A549 (cell line): ENCODE data around the gene C17orf113. TPM values are rescaled to one million over a fixed set of nuclear protein-coding genes. Genes with fewer than 3 reads are reported as not detected.

Source experiments
- ATAC-seq, 2 experiments: fragments of 200-7000 bp in 1 of 2; fragments of >200 bp in 1 of 2; cut with Nextera tagmentation in 1 of 2; cut with Tn5 transposase in 1 of 2; 3 replicates each; pipeline versions ENCODE4 v1.8.0 to v1.9.1; 2018 to 2020; ENCODE audit warnings: mild to moderate bottlenecking in 1 of 2, moderate library complexity in 1 of 2
- CTCF ChIA-PET: fragments of 300-600 bp; sonication (Branson Sonifier 250); formaldehyde crosslinking; extraction: SDS; loops from one replicate; lab custom pipeline; 2021; ENCODE audit warnings: antibody characterized with exemption, inconsistent platforms; lab: Yijun Ruan, JAX
- POLR2A ChIA-PET: fragments of 350-600 bp; formaldehyde crosslinking; extraction: SDS; loops from one replicate; lab custom pipeline; 2021; ENCODE audit warnings: antibody characterized with exemption, inconsistent platforms; lab: Yijun Ruan, JAX
- DNase-seq, 2 experiments: peaks; one replicate each; pipeline versions ENCODE4 v3.0.0 to v3.0.0-alpha.2; 2011 to 2016; ENCODE audit warnings: low read depth in 1 of 2, low spot score in 1 of 2
- FAIRE-seq: peaks from 2 replicates; lab custom pipeline; 2011; peaks lifted over from hg19 to GRCh38; lab: Jason Lieb, UNC
- H3K27ac ChIP-seq, 2 experiments: fragments of >200 bp; sonication (Bioruptor Twin); formaldehyde crosslinking; 3 replicates each; pipeline ENCODE4 v1.5.1; 2016 to 2017
- H3K4me1 ChIP-seq: fragments of >200 bp; sonication (Bioruptor Twin); formaldehyde crosslinking; 3 replicates; pipeline ENCODE4 v1.6.1; 2016
- H3K4me2 ChIP-seq: fragments of >200 bp; sonication (Bioruptor Twin); formaldehyde crosslinking; 3 replicates; pipeline ENCODE4 v1.6.1; 2016
- H3K4me3 ChIP-seq: fragments of >200 bp; sonication (Bioruptor Twin); formaldehyde crosslinking; 3 replicates; pipeline ENCODE4 v1.5.1; 2016
- H3K9me3 ChIP-seq: fragments of >200 bp; sonication (Bioruptor Twin); formaldehyde crosslinking; 3 replicates; pipeline ENCODE4 v1.6.1; 2016
- CBX2 ChIP-seq: fragments of 200-600 bp; sonication (generic); IDR thresholded peaks from 2 replicates; pipeline ENCODE4 v1.6.1; 2016; ENCODE audit warnings: low read depth, mild to moderate bottlenecking, borderline replicate concordance
- CEBPB ChIP-seq, 2 experiments: fragments of >200 bp in 1 of 2; sonication (Bioruptor Twin) in 1 of 2; formaldehyde crosslinking in 1 of 2; IDR thresholded peaks; 2 replicates each; pipeline ENCODE4 v1.6.1; 2012 to 2016
- FOSB ChIP-seq: fragments of 250-450 bp; sonication (Bioruptor Pico); IDR thresholded peaks from 2 replicates; pipeline ENCODE4 v1.5.0; 2020; ENCODE audit warnings: mild to moderate bottlenecking, moderate library complexity
- FOXS1 ChIP-seq: fragments of 250-450 bp; sonication (Bioruptor Pico); IDR thresholded peaks from 2 replicates; pipeline ENCODE4 v1.5.0; 2020; ENCODE audit warnings: mild to moderate bottlenecking, moderate library complexity
- GATA3 ChIP-seq: IDR thresholded peaks from 2 replicates; pipeline ENCODE4 v1.6.1; 2012; ENCODE audit warnings: borderline replicate concordance
- HDAC2 ChIP-seq: fragments of 200-600 bp; sonication (generic); IDR thresholded peaks from 2 replicates; pipeline ENCODE4 v1.6.1; 2016
- HEYL ChIP-seq: fragments of 250-450 bp; sonication (Bioruptor Pico); IDR thresholded peaks from 2 replicates; pipeline ENCODE4 v1.8.0; 2021; ENCODE audit warnings: mild to moderate bottlenecking, moderate library complexity
- HOXB13 ChIP-seq: fragments of 250-450 bp; sonication (Bioruptor Pico); IDR thresholded peaks from 2 replicates; pipeline ENCODE4 v1.5.0; 2020; ENCODE audit warnings: low read depth, mild to moderate bottlenecking, moderate library complexity
- HOXB5 ChIP-seq: fragments of 250-450 bp; sonication (Bioruptor Pico); IDR thresholded peaks from 2 replicates; pipeline ENCODE4 v1.5.0; 2020; ENCODE audit warnings: mild to moderate bottlenecking, moderate library complexity
- NFE2L2 ChIP-seq: fragments of 150-350 bp; conservative IDR thresholded peaks from 2 replicates; pipeline ENCODE4 v1.6.1; 2014; ENCODE audit warnings: low read length
- NPAS2 ChIP-seq: fragments of 250-450 bp; sonication (Bioruptor Pico); IDR thresholded peaks from 2 replicates; pipeline ENCODE4 v1.8.0; 2022; ENCODE audit warnings: mild to moderate bottlenecking, moderate library complexity, borderline replicate concordance
- NR3C1 ChIP-seq: fragments of >200 bp; sonication (Bioruptor Twin); formaldehyde crosslinking; IDR thresholded peaks from 3 replicates; pipeline ENCODE4 v1.6.1; 2017
- PBX3 ChIP-seq: IDR thresholded peaks from 2 replicates; pipeline ENCODE4 v1.6.1; 2012
- PHF8 ChIP-seq: fragments of 200-600 bp; sonication (generic); IDR thresholded peaks from 2 replicates; pipeline ENCODE4 v1.6.1; 2016; ENCODE audit warnings: low read depth, mild to moderate bottlenecking, antibody characterized with exemption, moderate library complexity, borderline replicate concordance
- POLR2A ChIP-seq: IDR thresholded peaks from 2 replicates; pipeline ENCODE4 v1.6.1; 2012; ENCODE audit warnings: mild to moderate bottlenecking, low read length
- RCOR1 ChIP-seq: fragments of 150-350 bp; IDR thresholded peaks from 2 replicates; pipeline ENCODE4 v1.6.1; 2014; ENCODE audit warnings: antibody characterized with exemption, low read length, low read depth
- REST ChIP-seq: fragments of 200-600 bp; sonication (generic); IDR thresholded peaks from 2 replicates; pipeline ENCODE4 v1.6.1; 2016; ENCODE audit warnings: antibody characterized with exemption, mild to moderate bottlenecking, moderate library complexity
- RNF2 ChIP-seq: fragments of 200-600 bp; sonication (generic); IDR thresholded peaks from 2 replicates; pipeline ENCODE4 v1.6.1; 2016; ENCODE audit warnings: low read depth, mild to moderate bottlenecking, antibody characterized with exemption, moderate library complexity, borderline replicate concordance
- SMC3 ChIP-seq: fragments of >200 bp; sonication (Bioruptor Twin); formaldehyde crosslinking; IDR thresholded peaks from 3 replicates; pipeline ENCODE4 v1.6.1; 2018; ENCODE audit warnings: inconsistent platforms
- SREBF2 ChIP-seq: fragments of 450-650 bp; IDR thresholded peaks from 2 replicates; pipeline ENCODE4 v1.6.1; 2014; ENCODE audit warnings: mild to moderate bottlenecking, moderate library complexity
- TFCP2L1 ChIP-seq: fragments of 250-450 bp; sonication (Bioruptor Pico); IDR thresholded peaks from 2 replicates; pipeline ENCODE4 v1.5.0; 2021; ENCODE audit warnings: mild to moderate bottlenecking
- USF2 ChIP-seq: fragments of 450-650 bp; IDR thresholded peaks from 2 replicates; pipeline ENCODE4 v1.6.1; 2014; ENCODE audit warnings: antibody characterized with exemption
- ZC3H11A ChIP-seq: fragments of 450-650 bp; IDR thresholded peaks from 2 replicates; pipeline ENCODE4 v1.6.1; 2014; ENCODE audit warnings: antibody characterized with exemption, mild to moderate bottlenecking
- ZFP36 ChIP-seq: fragments of 450-650 bp; IDR thresholded peaks from 2 replicates; pipeline ENCODE4 v1.6.1; 2014; ENCODE audit warnings: borderline replicate concordance; ENCODE audit not compliant: partially characterized antibody
- ZSCAN20 ChIP-seq: fragments of 250-450 bp; sonication (Bioruptor Pico); IDR thresholded peaks from 2 replicates; pipeline ENCODE4 v1.8.0; 2022; ENCODE audit warnings: mild to moderate bottlenecking, moderate library complexity
- WGBS: methylation state at CpG from one replicate; pipeline ENCODE4 v1.1.6; 2017; ENCODE audit errors: missing lambda C conversion rate; 5-methylcytosine and 5-hydroxymethylcytosine counted together
- polyA plus RNA-seq, 4 experiments: library from polyadenylated mRNA; depleted of rRNA in 3 of 4; stranded (reverse); fragments of >200 nt; fragmentation: RNase III in 1 of 4; extraction: RNeasy Plus Mini Kit Qiagen cat#74134 plus additional on column Dnase treatment in 1 of 4; gene quantifications; 2 replicates in 3 of 4; 3 replicates in 1 of 4; pipeline ENCODE4 v1.2.3, GENCODE V29; 2011 to 2017

C17orf113 gene
- polyA plus RNA-seq, 2 of the 4 experiments (the other 2 are of a cell fraction): 0.67 to 1.0 TPM

- no peak for FAIRE-seq
- Histone ChIP-seq H3K4me3 (no peak overlapping the region), H3K4me1 (0 out of 3 replicates have a peak, but pooled peaks cover 3% of the 10 kb centered on the region)
- WGBS: 58% methylated on average over 6 of the region's 6 CpGs
- no peak for TF ChIP-seq FOXS1 (CRISPR knock-in tag)
- no peak for TF ChIP-seq PHF8
- TF ChIP-seq HOXB5 (CRISPR knock-in tag): no peak
- TF ChIP-seq HEYL: no peak
- TF ChIP-seq TFCP2L1 (CRISPR knock-in tag): no peak
- TF ChIP-seq USF2: no peak
- no peak for TF ChIP-seq NR3C1
- TF ChIP-seq GATA3: no peak
- no peak for TF ChIP-seq CBX2
- no peak for TF ChIP-seq RCOR1
- TF ChIP-seq ZC3H11A: no peak
- TF ChIP-seq HOXB13 (CRISPR knock-in tag): no peak
- no peak for TF ChIP-seq PBX3
- TF ChIP-seq, all 56 proteins: peak for 0
- POLR2A ChIA-PET: no interaction called here
- Histone ChIP-seq H3K9me3 (no peaks in the 10 kb centered on the region), H3K4me2 (no peak overlapping the region), H3K27ac (no peak overlapping the region)
- ATAC-seq: no peak
- no peak for DNase-seq
- CTCF ChIA-PET: interaction anchor here (0.6 to 39.5 kb wide), 7 partner anchors 8 to 435 kb away, joined by 3 to 658 read pairs (median 7); partner anchors contain the start of genes DNAJC7 and NKIRAS2
Measured at GRCh38 chr17:42092939-42093338, 42.5 kb upstream of the C17orf113 start.

GRCh38 chr17:42090964-42091790 is 40.8 kb upstream of the C17orf113 start:
- no peak for TF ChIP-seq HEYL
- TF ChIP-seq NFE2L2: no peak
- H3K9me3 ChIP-seq: no peaks in the 10 kb centered on the region
- H3K27ac ChIP-seq: no peak overlapping the region
- POLR2A ChIA-PET: no interaction called here
- H3K4me3 ChIP-seq: no peak overlapping the region
- FAIRE-seq: no peak
- 0 out of 6 replicates have a peak, but pooled peaks of 1 of the 2 experiments have one; percentile 10 for ATAC-seq
- WGBS: 86% methylated on average over 8 of the region's 8 CpGs
- DNase-seq: no peak
- CTCF ChIA-PET: interaction anchor here (0.8 to 39.5 kb wide), 11 partner anchors 10 to 132 kb away, joined by 3 to 658 read pairs (median 7); partner anchors contain the start of genes DNAJC7, KAT2A and NKIRAS2
- H3K4me1 ChIP-seq: 0 out of 3 replicates have a peak, but pooled peaks cover 3% of the 10 kb centered on the region
- no peak overlapping the region for H3K4me2 ChIP-seq

- no peak for FAIRE-seq
- Histone ChIP-seq H3K4me1 (0 out of 3 replicates have a peak, but pooled peaks cover 3% of the 10 kb centered on the region), H3K9me3 (no peaks in the 10 kb centered on the region), H3K27ac (no peak overlapping the region), H3K4me2 (no peak overlapping the region), H3K4me3 (no peak overlapping the region)
- 80% methylated on average over 8 of the region's 8 CpGs for WGBS
- CTCF ChIA-PET: interaction anchor here (0.9 to 39.5 kb wide), 5 partner anchors 9 to 125 kb away, joined by 3 to 658 read pairs (median 41); partner anchors contain the start of genes DNAJC7, KAT2A and NKIRAS2
- DNase-seq: no peak
- peak in 1 of 2 experiments; percentile 11; a peak in 1 of 6 replicates for ATAC-seq
- POLR2A ChIA-PET: no interaction called here
- TF ChIP-seq PBX3 (no peak), REST (no peak), ZSCAN20 (CRISPR knock-in tag) (no peak), NPAS2 (CRISPR knock-in tag) (no peak), HDAC2 (no peak), POLR2A (no peak), HOXB5 (CRISPR knock-in tag) (no peak), SREBF2 (no peak), RCOR1 (no peak), CEBPB (IDR thresholded peaks at IDR 0.05) (no peak), RNF2 (no peak), SMC3 (no peak), CBX2 (no peak), ZFP36 (no peak), FOSB (no peak), ZC3H11A (no peak)
Measured at GRCh38 chr17:42088736-42089135, 38.3 kb upstream of the C17orf113 start.
